Stimulated activated CD4-positive, alpha-beta T cell treated with anti-CD3 and anti-CD28 coated beads, Interleukin-4, amount 100 ng/mL, for 4 hours (primary cell): ENCODE data around the gene GJB4.
"Not testable (repeated sequence)": the region's sequence is repeated elsewhere in the genome, so short reads cannot be mapped to it uniquely, and the experiment has no call there.

Source experiments
- DNase-seq, 2 experiments: peaks; one replicate each; pipeline ENCODE4 v3.0.0-alpha.2; 2020

GJB4 gene

DNA sequence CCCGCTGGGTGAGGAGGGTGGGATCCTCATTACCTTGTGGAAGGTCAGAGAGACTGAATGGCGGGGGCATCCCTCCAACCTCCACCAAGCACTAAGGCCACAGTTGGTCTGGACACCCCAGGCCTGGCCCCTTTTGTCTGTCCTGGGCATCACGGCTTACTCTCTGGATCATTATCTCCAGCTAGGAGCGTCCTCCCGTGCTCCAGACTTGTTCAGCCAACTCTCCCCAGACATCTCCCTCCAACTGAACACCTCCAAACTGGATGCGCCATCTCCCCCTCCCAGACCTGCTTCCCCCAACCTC, 11.9 kb upstream of the GJB4 start:
- no peak for DNase-seq

DNA sequence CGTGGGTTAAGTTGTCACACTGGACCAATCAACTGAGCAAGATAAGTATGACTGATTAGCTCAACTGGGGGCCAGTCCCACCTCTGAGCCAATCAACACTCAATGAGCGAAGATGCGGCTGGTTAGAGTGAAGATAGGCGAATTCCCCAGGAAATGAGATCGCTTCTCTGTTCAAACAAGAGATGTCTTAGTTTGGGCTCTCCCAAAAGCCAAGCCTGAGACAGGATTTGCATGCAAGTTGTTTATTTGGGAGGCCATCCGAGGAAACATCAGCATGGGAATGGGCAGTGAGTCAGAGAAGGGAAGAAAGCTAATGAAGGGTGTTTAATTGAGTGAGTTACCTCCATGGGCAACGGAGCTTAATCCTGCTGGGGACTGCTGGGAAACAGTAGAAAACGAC, 9.5 kb upstream of the GJB4 start:
- DNase-seq, result no peak

DNA sequence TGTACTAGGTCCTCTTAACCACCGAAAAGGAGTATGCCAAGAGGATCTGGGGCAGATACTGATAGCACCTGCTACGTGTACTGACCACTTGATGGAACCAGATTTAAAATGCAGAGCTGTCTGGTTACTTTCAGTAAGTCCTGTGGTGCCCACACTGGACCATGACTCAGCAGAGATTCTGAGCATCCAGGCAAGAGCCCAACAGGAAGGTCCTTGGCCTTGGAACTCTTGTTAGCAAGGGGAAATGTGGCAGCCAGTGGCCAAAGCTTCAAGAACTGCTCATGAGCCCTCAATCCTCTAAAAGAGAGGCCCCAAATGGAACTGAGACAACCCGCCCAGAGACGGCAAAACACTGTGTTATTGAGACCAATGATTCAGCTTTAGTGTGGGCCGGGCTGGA, 8.9 kb upstream of the GJB4 start:
- DNase-seq, result no peak

DNA sequence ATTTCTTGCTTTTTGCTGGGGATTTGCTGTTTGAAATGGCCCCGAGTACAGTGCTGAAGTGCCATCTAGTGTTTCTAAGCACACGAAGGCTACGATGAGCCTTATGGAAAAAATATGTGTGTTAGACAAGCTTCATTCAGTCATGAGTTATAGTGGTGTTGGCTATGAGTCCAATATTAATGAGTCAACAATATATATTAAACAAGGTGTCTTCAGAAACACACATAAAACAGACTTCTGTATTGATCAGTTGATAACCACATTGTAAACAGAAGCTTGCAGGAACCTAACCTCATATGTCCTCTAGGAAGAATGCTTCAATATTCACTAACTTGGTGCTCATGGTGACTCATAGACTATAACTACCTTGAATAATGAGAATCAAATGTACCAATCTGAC, 6.4 kb upstream of the GJB4 start:
- no peak for DNase-seq

DNA sequence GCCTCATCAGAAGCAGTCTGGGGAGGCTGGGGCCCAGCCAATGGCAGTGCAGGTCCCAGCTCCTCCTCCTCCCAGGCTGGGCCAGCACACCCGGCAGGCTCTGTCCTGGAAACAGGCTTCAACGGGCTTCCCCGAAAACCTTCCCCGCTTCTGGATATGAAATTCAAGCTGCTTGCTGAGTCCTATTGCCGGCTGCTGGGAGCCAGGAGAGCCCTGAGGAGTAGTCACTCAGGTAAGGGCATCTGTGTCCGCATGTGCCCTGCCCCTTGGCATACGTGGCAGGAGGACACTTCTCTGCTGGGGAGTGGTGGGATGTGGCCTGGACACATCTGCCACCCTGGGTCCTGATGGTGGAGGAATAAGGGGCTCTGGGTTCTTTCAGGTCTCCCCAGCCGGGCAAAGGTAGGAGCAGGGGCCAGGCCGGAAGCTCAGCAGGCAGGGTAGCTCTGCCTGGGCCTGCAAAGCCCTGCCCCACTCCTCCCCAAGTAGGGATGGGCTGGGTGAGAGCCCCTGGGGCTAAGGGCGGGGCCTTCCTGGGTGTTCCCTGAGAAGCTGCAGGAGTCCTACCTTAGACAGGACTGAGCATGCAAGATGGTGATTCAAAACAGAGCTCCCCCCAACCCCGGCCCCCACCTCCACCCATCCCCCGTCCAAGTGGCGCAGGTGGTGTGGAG, 4.4 kb upstream of the GJB4 start, which contains the start of gene GJB5:
GJB5 (plus strand) TSS at position 84 of the 674 bp plus-strand sequence. CDS start 2,284 bp downstream, outside the sequence.
- DNase-seq, result no peak

DNA sequence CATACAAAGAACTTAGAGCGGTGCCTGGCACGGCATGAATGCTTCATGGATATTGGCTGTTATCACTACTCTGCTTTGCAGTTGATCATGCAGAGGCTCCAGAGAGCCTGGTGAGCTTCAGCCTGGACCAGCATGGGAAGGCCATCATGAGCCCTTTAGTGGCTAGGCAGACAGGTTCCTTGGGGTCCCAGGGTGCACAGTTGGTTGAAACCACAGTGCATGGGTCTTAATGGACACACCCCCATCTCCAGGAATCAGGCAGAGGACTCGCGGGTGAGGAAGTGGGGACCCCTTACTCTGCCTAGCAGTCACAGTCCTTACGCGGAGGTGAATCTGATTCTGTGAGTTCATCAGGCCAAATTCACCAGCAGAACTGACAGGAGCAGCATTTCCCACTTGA, 3.6 kb upstream of the GJB4 start:
- no peak for DNase-seq

DNA sequence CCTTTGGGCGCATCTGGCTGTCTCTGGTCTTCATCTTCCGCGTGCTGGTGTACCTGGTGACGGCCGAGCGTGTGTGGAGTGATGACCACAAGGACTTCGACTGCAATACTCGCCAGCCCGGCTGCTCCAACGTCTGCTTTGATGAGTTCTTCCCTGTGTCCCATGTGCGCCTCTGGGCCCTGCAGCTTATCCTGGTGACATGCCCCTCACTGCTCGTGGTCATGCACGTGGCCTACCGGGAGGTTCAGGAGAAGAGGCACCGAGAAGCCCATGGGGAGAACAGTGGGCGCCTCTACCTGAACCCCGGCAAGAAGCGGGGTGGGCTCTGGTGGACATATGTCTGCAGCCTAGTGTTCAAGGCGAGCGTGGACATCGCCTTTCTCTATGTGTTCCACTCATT, 2.2 kb upstream of the GJB4 start:
- no peak for DNase-seq

DNA sequence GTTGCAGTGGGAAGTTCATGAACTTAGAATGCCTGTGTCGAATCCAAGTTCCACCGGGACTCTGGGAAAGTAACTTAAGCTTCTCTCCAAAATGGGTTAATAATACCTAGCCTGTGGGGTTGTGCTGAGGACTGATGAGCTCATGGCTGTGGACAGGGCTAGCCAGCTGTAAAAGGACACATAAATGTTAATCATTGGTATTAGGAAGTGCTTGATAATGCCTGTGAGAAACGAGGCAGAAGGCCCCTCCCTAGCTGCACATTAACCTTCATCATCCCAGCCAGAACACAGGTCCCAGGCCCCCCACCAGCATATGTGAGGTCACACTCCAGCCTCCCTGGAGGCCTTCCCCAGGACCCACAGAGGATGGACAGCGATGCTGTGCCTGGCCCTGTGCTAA, 789 bp upstream of the GJB4 start:
- no peak for DNase-seq

DNA sequence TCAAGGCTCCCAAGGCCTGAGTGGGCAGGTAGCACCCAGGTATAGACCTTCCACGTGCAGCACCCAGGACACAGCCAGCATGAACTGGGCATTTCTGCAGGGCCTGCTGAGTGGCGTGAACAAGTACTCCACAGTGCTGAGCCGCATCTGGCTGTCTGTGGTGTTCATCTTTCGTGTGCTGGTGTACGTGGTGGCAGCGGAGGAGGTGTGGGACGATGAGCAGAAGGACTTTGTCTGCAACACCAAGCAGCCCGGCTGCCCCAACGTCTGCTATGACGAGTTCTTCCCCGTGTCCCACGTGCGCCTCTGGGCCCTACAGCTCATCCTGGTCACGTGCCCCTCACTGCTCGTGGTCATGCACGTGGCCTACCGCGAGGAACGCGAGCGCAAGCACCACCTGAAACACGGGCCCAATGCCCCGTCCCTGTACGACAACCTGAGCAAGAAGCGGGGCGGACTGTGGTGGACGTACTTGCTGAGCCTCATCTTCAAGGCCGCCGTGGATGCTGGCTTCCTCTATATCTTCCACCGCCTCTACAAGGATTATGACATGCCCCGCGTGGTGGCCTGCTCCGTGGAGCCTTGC, 1.7 kb downstream of the GJB4 start:
- no peak for DNase-seq

DNA sequence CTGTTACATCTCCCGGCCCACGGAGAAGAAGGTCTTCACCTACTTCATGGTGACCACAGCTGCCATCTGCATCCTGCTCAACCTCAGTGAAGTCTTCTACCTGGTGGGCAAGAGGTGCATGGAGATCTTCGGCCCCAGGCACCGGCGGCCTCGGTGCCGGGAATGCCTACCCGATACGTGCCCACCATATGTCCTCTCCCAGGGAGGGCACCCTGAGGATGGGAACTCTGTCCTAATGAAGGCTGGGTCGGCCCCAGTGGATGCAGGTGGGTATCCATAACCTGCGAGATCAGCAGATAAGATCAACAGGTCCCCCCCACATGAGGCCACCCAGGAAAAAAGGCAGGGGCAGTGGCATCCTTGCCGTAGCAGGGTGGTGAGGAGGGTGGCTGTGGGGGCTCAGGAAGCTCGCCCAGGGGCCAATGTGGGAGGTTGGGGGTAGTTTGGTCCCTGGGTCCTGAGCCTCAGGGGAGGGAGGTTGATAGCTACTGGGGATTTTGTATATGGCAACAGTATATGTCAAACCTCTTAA, 2.3 kb downstream of the GJB4 start:
- DNase-seq, result no peak

DNA sequence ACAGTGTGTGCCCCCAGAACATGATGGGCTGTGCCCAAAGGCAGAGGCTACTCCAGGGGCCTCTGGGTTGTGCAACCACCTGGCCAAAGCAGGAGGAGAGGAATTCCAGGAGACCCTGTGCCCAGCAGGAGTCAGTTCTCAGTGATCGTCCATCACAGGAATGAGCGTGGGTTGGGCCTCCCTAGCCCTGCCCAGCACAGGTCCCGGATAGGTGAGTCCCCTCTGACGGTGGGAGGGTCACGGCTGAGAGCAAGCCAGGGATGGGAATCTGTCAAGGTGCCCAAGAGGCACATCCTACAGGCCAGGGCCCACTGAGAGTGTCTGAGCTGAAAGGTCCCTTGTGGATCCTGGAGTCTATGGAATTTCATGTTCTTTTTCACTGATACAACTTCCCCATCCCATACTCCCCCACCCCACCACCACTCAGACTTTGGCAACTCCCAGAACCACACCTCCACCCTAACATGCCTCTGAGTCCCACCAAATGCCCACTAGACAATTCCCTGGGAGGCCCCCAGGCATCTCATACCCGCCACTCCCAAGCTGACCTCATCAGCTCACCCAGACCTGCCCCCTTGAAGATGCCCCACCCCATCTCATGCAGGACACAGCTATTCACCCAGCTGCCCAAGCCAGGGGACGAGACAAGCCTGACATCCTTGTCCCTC, 3.1 kb downstream of the GJB4 start:
- DNase-seq, result no peak

DNA sequence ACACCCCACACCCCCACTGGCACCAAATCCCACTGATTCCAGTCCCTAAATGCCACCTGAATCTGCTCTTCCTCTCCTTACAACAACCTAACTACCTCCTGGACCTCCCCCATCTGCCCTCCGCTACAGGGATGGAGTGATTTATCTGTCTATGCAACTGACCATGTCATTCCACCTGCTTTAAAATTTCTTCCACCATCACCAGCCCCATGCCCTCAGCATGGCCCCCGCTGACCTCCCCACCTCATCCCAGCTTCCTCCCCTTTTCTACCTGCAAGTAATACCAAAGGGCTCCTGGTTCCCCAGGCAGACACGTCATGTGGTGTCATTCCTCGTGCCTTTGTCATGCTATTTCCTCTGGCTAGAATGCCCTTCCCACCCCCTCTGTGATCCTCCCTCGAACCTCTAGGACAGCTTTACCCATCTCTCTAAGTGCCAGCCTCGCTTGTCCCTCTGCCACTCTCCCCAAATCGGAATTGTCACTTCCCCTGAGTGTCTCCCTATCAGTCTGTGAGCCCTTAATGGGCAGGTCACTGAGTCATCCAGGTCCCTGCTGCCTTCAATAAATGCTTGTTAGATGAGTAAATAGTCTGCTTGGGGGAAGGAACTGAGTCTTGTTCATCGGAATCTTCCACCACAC, 3.7 kb downstream of the GJB4 start:
- DNase-seq, result no peak

DNA sequence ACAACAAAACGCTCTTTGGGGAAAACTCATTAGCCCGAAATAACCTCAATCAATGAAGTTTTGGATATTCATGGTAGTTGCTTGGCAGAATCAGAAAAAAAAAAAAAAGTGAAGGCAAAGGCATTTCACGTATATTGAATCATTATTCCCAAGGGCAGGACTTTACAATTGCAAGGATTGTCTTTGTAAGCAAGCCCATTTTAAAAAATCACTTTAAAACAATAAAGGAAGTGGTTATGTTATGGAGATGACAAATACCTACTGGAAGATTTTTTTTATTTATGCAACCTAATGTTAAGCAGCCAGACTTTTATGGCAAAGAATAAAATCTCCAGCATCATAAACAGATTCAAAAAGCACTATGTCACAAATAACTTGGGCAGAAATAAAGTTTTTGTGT, 9.3 kb downstream of the GJB4 start:
- DNase-seq, result no peak

DNA sequence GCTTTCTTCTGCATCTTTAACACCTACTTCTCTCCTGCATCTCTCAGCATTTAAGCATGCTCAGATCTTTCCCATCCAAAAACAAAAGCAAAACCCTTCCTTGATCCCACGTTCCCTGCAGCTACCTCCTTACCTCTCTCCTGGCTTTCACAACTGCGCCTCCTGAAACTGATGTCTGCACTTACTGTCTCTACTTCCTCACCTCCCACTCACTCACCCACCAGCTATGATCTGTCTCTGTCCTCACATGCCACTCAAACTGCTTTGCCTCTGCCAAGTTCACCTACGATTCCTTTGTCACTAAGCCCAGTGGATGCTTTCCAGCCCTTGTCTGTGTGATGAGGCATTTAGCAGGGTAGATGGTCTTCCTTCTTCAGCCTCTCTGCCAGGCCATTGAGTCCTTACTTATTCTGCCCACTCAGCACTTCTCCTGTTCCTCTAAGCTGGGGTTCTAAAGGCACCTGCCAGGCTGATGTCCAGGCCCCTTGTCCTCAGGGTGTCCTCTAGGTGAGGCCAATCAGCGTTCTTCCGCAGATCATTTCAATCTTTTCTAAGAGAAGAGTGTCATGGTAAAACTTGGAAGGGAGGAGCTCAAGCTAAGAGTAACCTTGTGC, 11.5 kb downstream of the GJB4 start:
- no peak for DNase-seq

DNA sequence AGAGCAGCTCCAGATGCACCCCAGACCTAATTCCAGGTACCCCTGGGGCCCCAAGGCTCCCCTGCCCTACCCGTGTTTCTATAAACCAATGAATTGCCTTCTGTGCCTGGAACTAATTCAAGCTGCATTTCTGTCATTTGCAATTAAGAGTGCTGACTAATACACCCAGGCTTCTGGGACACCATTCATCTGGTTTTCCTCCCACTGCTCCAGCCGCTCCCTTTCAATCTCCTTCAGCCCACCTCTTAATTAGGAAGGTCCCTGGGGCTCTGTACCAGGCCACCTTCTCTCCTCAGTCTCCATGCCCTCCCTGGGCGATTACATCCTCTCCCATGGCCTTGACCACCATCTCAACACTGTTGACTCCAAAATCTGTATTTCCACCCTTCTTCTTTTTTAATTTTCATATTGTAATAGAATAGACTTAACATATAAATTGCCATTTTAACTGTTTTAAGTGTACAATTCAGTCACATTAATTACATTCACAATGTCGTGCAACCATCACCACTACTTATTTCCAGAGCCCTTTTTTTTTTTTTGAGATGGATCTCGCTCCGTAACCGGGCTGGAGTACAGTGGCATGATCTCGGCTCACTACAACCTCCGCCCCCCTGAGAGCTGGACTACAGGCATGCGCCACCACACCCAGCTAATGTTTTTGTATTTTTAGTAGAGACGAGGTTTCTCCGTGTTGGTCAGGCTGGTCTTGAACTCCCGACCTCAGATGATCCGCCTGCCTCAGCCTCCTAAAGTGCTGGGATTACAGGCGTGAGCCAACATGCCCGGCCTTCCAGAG, 12.2 kb downstream of the GJB4 start:
- no peak for DNase-seq

DNA sequence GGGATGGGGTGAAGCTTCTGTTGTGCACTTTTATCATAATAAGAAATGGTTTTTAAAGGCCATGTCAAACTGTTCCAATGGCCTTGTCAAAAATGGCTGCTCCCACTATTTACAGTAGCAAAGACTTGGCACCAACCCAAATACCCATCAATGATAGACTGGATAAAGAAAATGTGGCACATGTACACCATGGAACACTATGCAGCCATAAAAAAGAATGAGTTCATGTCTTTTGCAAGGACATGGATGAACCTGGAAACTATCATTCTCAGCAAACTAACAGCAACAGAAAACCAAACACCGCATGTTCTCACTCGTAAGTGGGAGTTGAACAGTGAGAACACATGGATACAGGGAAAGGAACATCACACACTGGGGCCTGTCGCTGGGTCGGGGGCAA, 13.6 kb downstream of the GJB4 start:
- not testable (repeated sequence) for DNase-seq

DNA sequence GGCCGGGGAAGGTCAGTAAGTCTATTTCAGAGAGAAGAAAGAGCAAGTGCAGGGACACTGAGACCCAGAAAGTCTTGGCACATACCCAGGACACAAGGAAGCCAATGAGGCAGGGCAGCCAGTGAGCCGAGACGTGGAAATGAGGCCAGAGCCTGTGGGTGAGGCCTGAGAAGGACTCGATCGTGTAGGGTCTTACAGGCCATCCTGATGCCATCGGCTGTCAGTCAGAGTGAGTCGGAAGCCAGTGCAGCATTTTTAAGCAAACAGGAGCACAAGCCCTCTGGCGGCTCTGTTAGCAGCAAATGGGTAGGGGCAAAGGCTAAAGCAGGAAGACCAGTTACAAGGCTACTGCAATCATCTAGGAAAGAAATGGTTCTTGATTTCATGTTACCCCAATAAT, 15.4 kb downstream of the GJB4 start:
- no peak for DNase-seq

DNA sequence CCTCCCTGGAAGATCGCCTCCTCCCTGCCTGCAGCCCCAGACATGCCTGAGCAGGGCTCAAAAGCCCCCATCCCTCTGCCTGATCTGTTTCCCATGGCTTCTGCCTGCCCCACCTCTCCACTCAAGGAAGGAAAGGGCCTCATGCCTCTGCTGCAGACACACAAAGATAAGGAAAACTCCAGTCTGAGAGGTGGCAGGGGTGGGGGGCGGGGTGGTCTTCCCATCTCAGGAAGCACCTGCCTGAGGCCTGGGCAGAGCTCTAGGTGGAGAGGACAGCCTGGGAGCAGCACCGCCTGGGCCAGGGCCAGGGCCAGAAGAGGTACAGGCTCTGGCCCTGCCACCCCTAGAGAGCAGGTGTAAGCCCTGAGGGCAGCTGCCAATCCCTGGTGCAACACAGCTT, 17.4 kb downstream of the GJB4 start:
- no peak for DNase-seq

DNA sequence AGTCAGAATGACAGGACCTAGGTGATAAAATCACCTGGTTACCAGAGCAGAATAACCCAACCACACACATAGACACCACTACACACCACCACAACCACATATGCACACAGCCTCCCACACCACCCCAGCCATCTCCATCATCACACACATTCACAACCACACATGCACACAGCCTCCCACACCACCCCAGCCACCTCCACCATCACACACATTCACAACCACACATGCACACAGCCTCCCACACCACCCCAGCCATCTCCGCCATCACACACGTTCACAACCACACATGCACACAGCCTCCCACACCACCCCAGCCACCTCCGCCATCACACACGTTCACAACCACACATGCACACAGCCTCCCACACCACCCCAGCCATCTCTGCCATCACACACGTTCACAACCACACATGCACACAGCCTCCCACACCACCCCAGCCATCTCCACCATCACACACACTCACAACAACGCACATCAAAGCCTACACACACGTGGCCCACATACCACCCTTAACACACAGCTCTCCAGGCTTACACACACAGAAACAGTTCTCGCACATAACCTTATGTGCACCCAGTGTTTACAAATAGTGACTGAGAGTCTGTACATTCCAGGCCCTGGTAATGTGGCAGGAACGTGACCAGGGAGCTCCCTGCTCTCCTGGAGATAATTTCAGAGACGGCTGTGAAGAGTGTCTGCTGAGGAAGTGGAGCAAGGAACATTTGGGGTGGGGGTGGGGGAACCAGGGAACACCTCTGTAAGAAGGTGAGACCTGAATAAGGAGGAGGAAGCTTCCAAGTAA, 18.2 kb downstream of the GJB4 start:
- DNase-seq, result no peak

DNA sequence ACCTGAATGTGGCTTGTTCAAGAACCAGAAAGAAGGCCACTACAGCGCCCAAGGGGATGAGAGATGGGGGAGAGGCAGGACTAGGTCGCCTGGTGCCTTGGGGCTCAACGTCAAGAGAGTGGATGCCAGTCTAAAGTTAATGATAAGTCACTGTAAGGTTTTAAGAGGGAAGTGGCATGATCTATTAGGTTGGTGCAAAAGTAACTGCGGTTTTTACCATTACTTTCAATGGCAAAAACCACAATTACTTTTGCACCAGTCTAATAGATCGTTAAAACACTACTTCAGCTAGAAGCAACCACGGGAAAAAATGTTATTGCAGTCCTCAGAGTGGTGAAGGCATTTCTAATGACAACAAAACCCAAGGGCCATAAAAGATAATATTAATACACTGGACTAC, 18.8 kb downstream of the GJB4 start:
- no peak for DNase-seq

DNA sequence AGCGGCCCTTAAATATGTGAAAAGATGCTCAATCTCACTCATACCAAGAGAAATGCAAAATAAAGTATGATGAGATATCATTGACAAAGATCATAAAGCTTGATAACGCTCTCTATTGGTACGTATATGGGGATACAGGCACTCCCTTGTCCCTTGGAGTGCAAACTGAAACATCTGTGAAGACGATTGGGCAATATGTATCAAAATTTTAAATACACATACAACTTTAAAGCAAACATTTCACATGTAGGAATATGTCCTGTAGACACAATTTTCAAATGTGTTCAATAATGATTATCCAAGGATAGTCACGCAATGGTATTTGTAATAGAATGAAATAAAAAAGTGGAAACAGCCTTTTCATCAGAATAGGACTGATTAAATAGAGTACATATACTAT, 19.5 kb downstream of the GJB4 start:
- DNase-seq, result no peak

DNA sequence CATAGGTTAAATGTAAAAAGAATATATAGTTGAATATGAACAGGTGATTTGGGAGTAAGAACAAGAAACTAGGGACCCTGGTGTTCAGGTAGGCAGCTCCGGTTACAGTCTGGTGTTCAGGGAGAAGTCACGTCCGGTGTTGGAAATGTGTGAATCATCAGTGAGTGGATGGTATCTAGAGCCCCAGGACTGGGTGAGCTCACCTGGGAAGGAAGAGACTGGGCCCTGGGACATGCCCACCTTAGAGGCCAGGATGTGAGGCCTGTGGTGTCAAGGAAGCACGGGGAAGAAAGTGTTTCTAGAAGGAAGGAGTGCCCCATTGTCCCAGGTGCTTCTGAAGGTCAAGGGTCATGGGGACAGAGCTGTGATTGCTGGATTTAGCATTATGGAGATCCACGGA, 20.0 kb downstream of the GJB4 start:
- DNase-seq, result no peak
